ENCODE measurements around the gene ATAD3B. TPM values are rescaled to one million over a fixed set of nuclear protein-coding genes. Genes with fewer than 3 reads are reported as not detected.

ATAD3B gene
- total and polyA plus RNA-seq, 2 of the 13 experiments (the other 11 are each of a cell fraction or from before 2014, with no cell fraction given) = 9.6 to 31.1 TPM

DNA sequence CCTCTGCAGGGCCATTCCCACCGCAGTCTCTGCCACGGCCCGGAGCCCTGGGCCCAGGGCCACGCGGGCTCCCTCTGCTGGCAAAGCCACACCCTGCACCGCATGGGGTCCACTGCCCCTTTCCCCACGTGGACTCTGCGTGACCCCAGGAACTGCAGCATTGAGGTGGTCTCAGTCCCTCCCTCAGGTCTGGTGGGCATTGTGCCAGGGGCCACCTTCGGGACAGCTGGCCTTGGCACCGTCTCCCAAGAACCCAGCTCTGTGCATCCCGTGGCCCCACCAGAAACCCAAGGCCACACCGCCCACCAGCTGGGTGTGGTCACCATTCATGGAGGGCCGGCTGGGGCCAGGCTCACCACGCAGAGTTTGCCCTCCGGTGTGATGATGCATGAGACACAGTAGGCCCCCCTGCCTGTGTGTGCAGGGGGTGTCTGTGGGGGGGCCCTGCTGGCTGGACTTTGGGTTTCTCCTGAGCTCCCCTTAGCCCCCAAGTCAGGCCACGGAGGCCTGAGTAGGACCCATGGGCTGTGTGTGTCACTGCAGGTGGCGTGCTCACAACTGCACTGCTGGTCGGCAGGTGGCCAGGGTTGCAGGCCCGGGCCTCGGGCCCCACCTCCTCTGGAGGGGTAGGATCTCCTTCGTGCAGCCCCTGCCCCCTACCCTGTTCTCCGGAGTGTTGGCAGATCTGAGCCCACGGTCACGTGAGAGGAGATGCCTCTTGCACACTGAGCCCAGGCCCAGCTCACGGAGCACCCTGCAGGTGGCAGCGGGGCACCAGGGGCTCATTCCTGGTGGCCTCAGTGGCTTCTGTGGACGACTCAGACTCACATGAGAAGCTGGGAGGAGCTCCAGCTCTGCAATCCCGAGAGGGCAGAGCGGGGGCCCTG is 30.3 kb upstream of the ATAD3B start (continued):
- TF ChIP-seq ZNF414 (CRISPR knock-in tag; IDR thresholded peaks at IDR 0.05) = peak; percentile 80
- peak; percentile 82 for TF ChIP-seq HDAC1 (CRISPR knock-in tag; IDR thresholded peaks at IDR 0.05)
- no peak for TF ChIP-seq ZNF562 (CRISPR knock-in tag; IDR thresholded peaks at IDR 0.05; ENCODE audit: borderline replicate concordance)
- peak; percentile 43; the same call in 1 of the 2 replicates for TF ChIP-seq KDM5B (CRISPR knock-in tag; IDR thresholded peaks at IDR 0.05; ENCODE audit: borderline replicate concordance)
- TF ChIP-seq CHD2 (IDR thresholded peaks at IDR 0.05; ENCODE audit: low read depth, low read length) = no peak
- 0 out of 2 replicates have a peak, but pooled peaks have one; percentile 63 for TF ChIP-seq IRX3 (CRISPR knock-in tag; IDR thresholded peaks at IDR 0.05; ENCODE audit: borderline replicate concordance, low read depth)
- TF ChIP-seq MXI1 (IDR thresholded peaks at IDR 0.05; ENCODE audit: borderline replicate concordance, low read depth, low read length) = peak; percentile 72; the same call in 1 of the 3 replicates
- no peak for TF ChIP-seq ZMYM3 (CRISPR knock-in tag; IDR thresholded peaks at IDR 0.05)
- 0 out of 2 replicates have a peak, but pooled peaks have one; percentile 34 for TF ChIP-seq MAF1 (CRISPR knock-in tag; IDR thresholded peaks at IDR 0.05; ENCODE audit: borderline replicate concordance)
- peak; percentile 59; the same call in 1 of the 2 replicates for TF ChIP-seq ZNF567 (CRISPR knock-in tag; IDR thresholded peaks at IDR 0.05; ENCODE audit: borderline replicate concordance)
- no peak for TF ChIP-seq TCF7L2 (IDR thresholded peaks at IDR 0.05; ENCODE audit: low read depth, low read length)
- 0 out of 2 replicates have a peak, but pooled peaks have one; percentile 19 for TF ChIP-seq ZNF317 (CRISPR knock-in tag; IDR thresholded peaks at IDR 0.05)
- TF ChIP-seq ADNP (CRISPR knock-in tag; IDR thresholded peaks at IDR 0.05) = no peak
- TF ChIP-seq TOPORS (CRISPR knock-in tag; IDR thresholded peaks at IDR 0.05) = 0 out of 2 replicates have a peak, but pooled peaks have one; percentile 75
- no peak for TF ChIP-seq CC2D1A (CRISPR knock-in tag; IDR thresholded peaks at IDR 0.05)
- peak; percentile 26; the same call in 1 of the 2 replicates for TF ChIP-seq DR1 (CRISPR knock-in tag; IDR thresholded peaks at IDR 0.05)
- 0 out of 2 replicates have a peak, but pooled peaks have one; percentile 26 for TF ChIP-seq ISL2 (CRISPR knock-in tag; IDR thresholded peaks at IDR 0.05)
- TF ChIP-seq ZNF431 (CRISPR knock-in tag; IDR thresholded peaks at IDR 0.05; ENCODE audit: borderline replicate concordance, low read depth) = peak; percentile 68; the same call in 1 of the 2 replicates
- TF ChIP-seq ARID4A (CRISPR knock-in tag; IDR thresholded peaks at IDR 0.05; ENCODE audit: borderline replicate concordance) = peak; percentile 76; the same call in 1 of the 2 replicates
- no peak for TF ChIP-seq ZNF354B (CRISPR knock-in tag; IDR thresholded peaks at IDR 0.05)
- TF ChIP-seq ZNF207 (IDR thresholded peaks at IDR 0.05; ENCODE audit: borderline replicate concordance) = no peak
- peak; percentile 57; the same call in 1 of the 2 replicates for TF ChIP-seq CBFB (CRISPR knock-in tag; IDR thresholded peaks at IDR 0.05)
- no peak for TF ChIP-seq NFE2 (CRISPR knock-in tag; IDR thresholded peaks at IDR 0.05)
